LNCaP clone FGC (cell line): ENCODE results near the gene PTGER2.

Source experiments
- DNase-seq: peaks from one replicate; pipeline ENCODE4 v3.0.0-alpha.2; 2011; ENCODE audit warnings: low read depth
- H3K4me3 ChIP-seq: 2 replicates; pipeline ENCODE4 v1.5.1; 2011; ENCODE audit warnings: mild to moderate bottlenecking, low read depth, low read length, control low read depth
- TF ChIP-seq, protein P1 (sequence below): IDR thresholded peaks from 2 replicates; pipeline ENCODE4 v1.5.1; 2012; ENCODE audit warnings: mild to moderate bottlenecking; ENCODE audit not compliant: control insufficient read depth, insufficient read depth; ENCODE audit errors: extremely low read depth

Gene PTGER2

DNA sequence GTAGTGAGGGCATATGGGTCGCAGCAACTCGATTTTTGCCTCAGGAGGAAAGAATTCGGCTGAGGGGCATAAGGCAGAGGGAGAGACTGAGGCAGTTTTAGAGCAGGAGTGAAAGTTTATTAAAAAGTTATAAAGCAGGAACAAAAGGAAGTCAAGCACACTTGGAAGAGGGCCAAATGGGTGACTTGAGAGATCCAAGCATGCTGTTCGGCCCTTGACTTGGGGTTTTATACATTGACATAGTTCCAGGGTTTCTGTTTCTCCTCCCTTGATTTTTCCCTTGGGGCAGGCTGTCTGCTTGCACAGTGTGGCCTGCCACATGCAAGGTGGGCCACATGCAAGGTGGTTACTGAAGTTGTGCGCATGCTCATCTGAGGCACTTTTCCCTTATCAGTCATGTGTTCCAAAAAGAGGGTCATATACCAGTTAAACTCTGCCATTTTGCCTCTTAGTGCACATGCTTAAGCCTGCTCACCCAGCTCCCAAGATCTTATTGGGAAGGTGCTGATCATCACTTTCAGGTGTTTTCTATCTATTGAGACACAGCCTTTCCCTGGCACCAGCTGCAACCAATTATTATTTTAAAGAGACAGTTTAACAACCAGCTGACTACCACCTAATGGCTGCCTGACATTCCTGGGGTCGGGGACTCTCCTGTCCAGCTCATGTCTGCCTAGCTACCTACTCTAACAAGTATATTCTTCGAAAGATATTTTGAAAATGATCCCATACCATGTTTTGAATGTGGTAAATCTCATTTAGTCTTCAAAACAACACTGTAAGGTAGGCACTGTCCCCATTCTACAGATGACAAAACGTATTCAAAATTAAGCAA lies 19.9 kb downstream of the PTGER2 start:
- DNase-seq = no peak
- no peak overlapping the region for H3K4me3 ChIP-seq
- TF ChIP-seq, protein P1, sequence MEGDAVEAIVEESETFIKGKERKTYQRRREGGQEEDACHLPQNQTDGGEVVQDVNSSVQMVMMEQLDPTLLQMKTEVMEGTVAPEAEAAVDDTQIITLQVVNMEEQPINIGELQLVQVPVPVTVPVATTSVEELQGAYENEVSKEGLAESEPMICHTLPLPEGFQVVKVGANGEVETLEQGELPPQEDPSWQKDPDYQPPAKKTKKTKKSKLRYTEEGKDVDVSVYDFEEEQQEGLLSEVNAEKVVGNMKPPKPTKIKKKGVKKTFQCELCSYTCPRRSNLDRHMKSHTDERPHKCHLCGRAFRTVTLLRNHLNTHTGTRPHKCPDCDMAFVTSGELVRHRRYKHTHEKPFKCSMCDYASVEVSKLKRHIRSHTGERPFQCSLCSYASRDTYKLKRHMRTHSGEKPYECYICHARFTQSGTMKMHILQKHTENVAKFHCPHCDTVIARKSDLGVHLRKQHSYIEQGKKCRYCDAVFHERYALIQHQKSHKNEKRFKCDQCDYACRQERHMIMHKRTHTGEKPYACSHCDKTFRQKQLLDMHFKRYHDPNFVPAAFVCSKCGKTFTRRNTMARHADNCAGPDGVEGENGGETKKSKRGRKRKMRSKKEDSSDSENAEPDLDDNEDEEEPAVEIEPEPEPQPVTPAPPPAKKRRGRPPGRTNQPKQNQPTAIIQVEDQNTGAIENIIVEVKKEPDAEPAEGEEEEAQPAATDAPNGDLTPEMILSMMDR = no peak

DNA sequence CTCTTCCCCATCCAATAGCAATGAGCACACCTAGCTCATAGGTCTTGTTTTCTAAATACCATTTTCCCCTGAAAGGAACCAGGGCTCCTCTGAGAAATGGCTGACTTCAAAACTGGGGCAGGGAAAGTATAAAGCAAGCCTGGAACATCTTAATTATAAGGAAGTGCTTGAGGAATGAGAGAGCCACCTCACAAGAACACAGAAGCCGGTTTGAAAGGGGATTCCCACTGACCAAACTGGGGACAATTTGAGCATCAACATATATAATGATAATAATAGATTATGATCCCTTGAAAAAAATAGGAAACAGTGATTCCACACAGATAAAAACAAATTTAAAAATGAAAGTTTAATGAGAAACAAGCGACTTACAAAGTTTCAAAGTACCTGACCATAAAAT lies 22.1 kb downstream of the PTGER2 start:
- no peak overlapping the region for H3K4me3 ChIP-seq
- no peak for DNase-seq
- TF ChIP-seq, protein P1 = no peak

DNA sequence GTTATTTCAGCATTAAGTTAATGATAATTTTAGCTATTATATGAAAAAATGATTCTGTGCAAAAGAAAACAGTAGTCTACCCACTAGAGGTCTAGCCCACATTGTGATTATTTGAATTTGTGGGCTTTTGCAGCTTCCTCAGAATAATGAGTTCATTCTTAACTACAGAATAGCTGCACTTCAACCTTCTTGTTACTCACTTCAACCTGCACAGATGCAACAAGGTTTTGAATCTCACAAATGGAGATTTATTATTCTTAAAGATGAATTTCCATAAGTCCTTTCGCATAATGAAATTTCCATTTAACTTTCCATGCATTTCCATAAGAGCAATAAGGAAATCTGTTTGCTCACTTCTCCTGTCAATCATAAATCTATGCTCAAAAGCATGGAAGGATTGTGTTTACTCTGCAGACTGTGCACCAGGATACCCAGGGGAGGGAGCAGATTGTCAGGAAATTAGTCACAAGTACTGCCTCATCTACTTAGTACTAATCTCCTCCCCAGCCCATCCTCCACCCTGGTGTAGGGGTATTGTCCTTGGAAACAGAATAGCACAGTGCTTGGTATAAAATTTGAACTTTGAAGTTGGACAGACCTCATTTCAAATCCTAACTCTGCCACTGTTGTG lies 24.1 kb downstream of the PTGER2 start:
- DNase-seq = no peak
- TF ChIP-seq, protein P1 = no peak
- H3K4me3 ChIP-seq = no peak overlapping the region

DNA sequence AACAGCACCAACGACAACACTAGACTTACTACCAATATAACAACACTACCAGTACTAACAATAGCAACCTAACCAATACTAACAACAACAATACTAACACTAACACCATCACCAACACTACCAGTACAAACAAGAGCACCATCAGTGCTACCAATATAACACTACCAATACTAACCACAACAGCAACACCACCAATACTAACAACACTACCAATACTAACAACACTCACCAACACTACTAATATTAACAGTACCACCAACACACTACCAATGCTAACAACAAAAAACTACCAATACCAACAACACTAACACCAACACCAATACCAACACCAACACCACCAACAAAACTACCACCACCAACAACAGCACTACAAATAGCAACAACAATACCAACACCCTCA lies 25.1 kb downstream of the PTGER2 start:
- TF ChIP-seq, protein P1 = no peak
- H3K4me3 ChIP-seq = no peak overlapping the region
- no peak for DNase-seq

DNA sequence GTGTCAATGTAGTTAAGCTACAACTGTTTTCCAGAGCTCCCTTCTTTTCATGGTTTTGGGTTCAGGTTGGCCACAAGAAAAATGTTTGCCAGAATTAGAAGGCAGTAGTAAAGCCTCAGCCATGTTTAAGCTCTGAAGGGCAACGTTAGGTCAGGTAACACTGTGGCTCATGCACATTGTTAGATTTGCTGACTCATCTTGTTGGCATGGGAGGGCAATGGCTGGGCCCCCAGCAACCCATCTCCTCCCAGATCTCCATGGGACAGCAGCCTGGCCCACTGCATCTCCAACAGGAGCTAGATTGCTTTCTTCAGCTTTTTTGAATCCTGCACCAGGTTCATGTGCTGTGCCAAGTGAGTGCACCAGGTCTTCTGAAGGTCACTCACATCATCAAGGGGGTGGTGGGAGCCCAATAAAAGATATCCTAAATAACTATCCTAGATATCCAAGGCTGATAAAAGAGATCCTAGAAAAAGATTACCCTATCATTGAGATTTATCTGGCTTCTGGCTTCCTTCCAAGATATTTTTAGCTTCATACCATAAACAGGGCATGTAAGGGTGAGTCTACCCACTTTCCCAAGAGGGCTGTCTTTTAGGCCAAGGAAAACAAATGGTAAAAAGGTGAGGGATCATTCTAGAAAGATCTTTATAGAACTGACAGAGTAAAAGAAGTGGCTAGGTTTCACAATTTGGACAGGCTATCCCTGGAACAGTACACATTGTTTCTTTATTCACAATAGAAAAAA lies 28.9 kb downstream of the PTGER2 start:
- no peak overlapping the region for H3K4me3 ChIP-seq
- TF ChIP-seq, protein P1 = no peak
- DNase-seq = no peak

DNA sequence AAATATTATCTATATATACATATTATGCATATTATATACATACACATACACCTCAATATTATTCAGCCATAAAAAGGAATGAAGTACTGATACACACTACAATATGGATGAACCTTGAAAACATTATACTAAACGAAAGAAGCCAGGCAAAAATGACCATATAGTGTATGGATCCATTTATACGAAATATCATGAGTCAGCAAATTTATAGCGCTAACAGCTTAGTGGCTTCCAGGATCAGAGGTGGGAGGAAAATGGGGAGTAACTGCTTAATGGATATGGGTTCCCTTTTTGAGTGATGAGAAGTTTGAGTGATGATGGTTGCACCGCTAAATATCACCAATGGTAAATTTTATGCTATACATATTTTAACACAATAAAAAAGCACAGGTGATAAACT lies 32.7 kb downstream of the PTGER2 start:
- no peak overlapping the region for H3K4me3 ChIP-seq
- DNase-seq = no peak
- TF ChIP-seq, protein P1 = no peak
